ENCODE measurements around the gene CEACAM7. TPM values are rescaled to one million over a fixed set of nuclear protein-coding genes. Genes with fewer than 3 reads are reported as not detected.

Gene CEACAM7
- total and polyA plus RNA-seq, 12 donors = 0.07 to 0.40 (median 0.18) TPM; not detected in 8

GRCh38 chr19:41726493-41726892 lies 38.4 kb upstream of the CEACAM7 start:
- intact Hi-C loops (cut with DNase I) = no loop called here
- WGBS, 4 donors = 24 to 35% (median 25%) methylated on average over 5 of the region's 5 CpGs
- H3K27me3 ChIP-seq = peaks cover 17% of the 10 kb centered on the region
- DNase-seq = no peak
- H3K36me3 ChIP-seq (replicated peaks in 1 of 2) = no peaks in the 10 kb centered on the region
- no peaks in the 10 kb centered on the region for H3K9me3 ChIP-seq (replicated peaks in 1 of 3)
- no peak overlapping the region for H3K27ac ChIP-seq
- H3K4me3 ChIP-seq = no peak overlapping the region
- TF ChIP-seq POLR2A (IDR thresholded peaks at IDR 0.05) (no peak), CTCF (IDR thresholded peaks at IDR 0.05) (no peak)
- no peaks in the 10 kb centered on the region for H3K4me1 ChIP-seq (replicated peaks in 1 of 2)

GRCh38 chr19:41720103-41720502 lies 32.0 kb upstream of the CEACAM7 start:
- H3K4me1 ChIP-seq (replicated peaks in 1 of 2) = no peaks in the 10 kb centered on the region
- TF ChIP-seq CTCF (IDR thresholded peaks at IDR 0.05) = no peak
- no peak for TF ChIP-seq POLR2A (IDR thresholded peaks at IDR 0.05)
- peaks cover 4% of the 10 kb centered on the region for H3K27me3 ChIP-seq
- no peak overlapping the region for H3K27ac ChIP-seq
- H3K4me3 ChIP-seq = no peak overlapping the region
- 83 to 92% (median 87%) methylated on average over 2 to 3 of the region's 3 CpGs for WGBS, 4 donors
- no peaks in the 10 kb centered on the region for H3K36me3 ChIP-seq (replicated peaks in 1 of 2)
- H3K9me3 ChIP-seq (replicated peaks in 1 of 3) = no peaks in the 10 kb centered on the region
- intact Hi-C loops (cut with DNase I) = no loop called here
- no peak for DNase-seq

GRCh38 chr19:41718761-41719160 lies 30.7 kb upstream of the CEACAM7 start:
- Histone ChIP-seq H3K27me3 (peaks cover 4% of the 10 kb centered on the region), H3K4me3 (no peak overlapping the region), H3K9me3 (replicated peaks in 1 of 3) (no peaks in the 10 kb centered on the region), H3K27ac (no peak overlapping the region), H3K4me1 (replicated peaks in 1 of 2) (no peaks in the 10 kb centered on the region), H3K36me3 (replicated peaks in 1 of 2) (no peaks in the 10 kb centered on the region)
- intact Hi-C loops (cut with DNase I) = no loop called here
- 64 to 84% (median 65%) methylated on average over 3 to 6 of the region's 6 CpGs for WGBS, 4 donors
- TF ChIP-seq CTCF (IDR thresholded peaks at IDR 0.05) (no peak), POLR2A (IDR thresholded peaks at IDR 0.05) (no peak)
- DNase-seq = no peak

GRCh38 chr19:41714598-41714997 lies 26.5 kb upstream of the CEACAM7 start:
- H3K27me3 ChIP-seq = peaks cover 11% of the 10 kb centered on the region
- H3K9me3 ChIP-seq (replicated peaks in 1 of 3) = no peaks in the 10 kb centered on the region
- TF ChIP-seq POLR2A (IDR thresholded peaks at IDR 0.05) (no peak), CTCF (IDR thresholded peaks at IDR 0.05) (no peak)
- no peak for DNase-seq
- H3K27ac ChIP-seq = no peak overlapping the region
- H3K4me1 ChIP-seq (replicated peaks in 1 of 2) = no peaks in the 10 kb centered on the region
- H3K4me3 ChIP-seq = no peak overlapping the region
- intact Hi-C loops (cut with DNase I) = no loop called here
- 66 to 80% (median 80%) methylated on average over 5 of the region's 5 CpGs; no CpG with 5 or more reads in 1 of the 4 donors for WGBS, 4 donors
- H3K36me3 ChIP-seq (replicated peaks in 1 of 2) = no peaks in the 10 kb centered on the region
